ENCODE measurements around the gene WWOX. TPM values are rescaled to one million over a fixed set of nuclear protein-coding genes. Genes with fewer than 3 reads are reported as not detected.

Gene WWOX
- total and polyA plus RNA-seq, 2 of the 13 experiments (the other 11 are each of a cell fraction or from before 2014, with no cell fraction given) = 9.1 to 37.4 TPM

GRCh38 chr16:78460428-78460827 is 361.0 kb downstream of the WWOX start (continued):
- no peak for TF ChIP-seq ZNF414 (CRISPR knock-in tag; IDR thresholded peaks at IDR 0.05)
- TF ChIP-seq ZNF766 (CRISPR knock-in tag; IDR thresholded peaks at IDR 0.05; ENCODE audit: borderline replicate concordance) = no peak
- TF ChIP-seq ZMYM2 (CRISPR knock-in tag; IDR thresholded peaks at IDR 0.05) = 0 out of 2 replicates have a peak, but pooled peaks have one; percentile 33
- no peak for TF ChIP-seq ZNF546 (CRISPR knock-in tag; conservative IDR thresholded peaks at IDR 0.05)
- TF ChIP-seq FOXJ3 (CRISPR knock-in tag; IDR thresholded peaks at IDR 0.05; ENCODE audit: borderline replicate concordance) = no peak
- no peak for TF ChIP-seq ZMYM4 (CRISPR knock-in tag; IDR thresholded peaks at IDR 0.05)
- peak; percentile 28; the same call in 1 of the 2 replicates for TF ChIP-seq ZFX (CRISPR knock-in tag; IDR thresholded peaks at IDR 0.05; ENCODE audit: low read depth)
- TF ChIP-seq HNF4A (CRISPR knock-in tag; IDR thresholded peaks at IDR 0.05) = no peak
- TF ChIP-seq, protein P1, sequence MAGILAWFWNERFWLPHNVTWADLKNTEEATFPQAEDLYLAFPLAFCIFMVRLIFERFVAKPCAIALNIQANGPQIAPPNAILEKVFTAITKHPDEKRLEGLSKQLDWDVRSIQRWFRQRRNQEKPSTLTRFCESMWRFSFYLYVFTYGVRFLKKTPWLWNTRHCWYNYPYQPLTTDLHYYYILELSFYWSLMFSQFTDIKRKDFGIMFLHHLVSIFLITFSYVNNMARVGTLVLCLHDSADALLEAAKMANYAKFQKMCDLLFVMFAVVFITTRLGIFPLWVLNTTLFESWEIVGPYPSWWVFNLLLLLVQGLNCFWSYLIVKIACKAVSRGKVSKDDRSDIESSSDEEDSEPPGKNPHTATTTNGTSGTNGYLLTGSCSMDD (CRISPR knock-in tag; IDR thresholded peaks at IDR 0.05) = no peak
- TF ChIP-seq, protein P2, sequence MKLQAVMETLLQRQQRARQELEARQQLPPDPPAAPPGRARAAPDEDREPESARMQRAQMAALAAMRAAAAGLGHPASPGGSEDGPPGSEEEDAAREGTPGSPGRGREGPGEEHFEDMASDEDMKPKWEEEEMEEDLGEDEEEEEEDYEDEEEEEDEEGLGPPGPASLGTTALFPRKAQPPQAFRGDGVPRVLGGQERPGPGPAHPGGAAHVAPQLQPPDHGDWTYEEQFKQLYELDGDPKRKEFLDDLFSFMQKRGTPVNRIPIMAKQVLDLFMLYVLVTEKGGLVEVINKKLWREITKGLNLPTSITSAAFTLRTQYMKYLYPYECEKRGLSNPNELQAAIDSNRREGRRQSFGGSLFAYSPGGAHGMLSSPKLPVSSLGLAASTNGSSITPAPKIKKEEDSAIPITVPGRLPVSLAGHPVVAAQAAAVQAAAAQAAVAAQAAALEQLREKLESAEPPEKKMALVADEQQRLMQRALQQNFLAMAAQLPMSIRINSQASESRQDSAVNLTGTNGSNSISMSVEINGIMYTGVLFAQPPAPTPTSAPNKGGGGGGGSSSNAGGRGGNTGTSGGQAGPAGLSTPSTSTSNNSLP (IDR thresholded peaks at IDR 0.05; ENCODE audit: low read depth, low read length) = no peak
- no peak for TF ChIP-seq POLR2A (IDR thresholded peaks at IDR 0.05; ENCODE audit: insufficient read depth in 1 of 2, low read depth in 2 of 2, low read length in 2 of 2)
- no peak for TF ChIP-seq ZNF589 (CRISPR knock-in tag; conservative IDR thresholded peaks at IDR 0.05)
- TF ChIP-seq LRRFIP1 (CRISPR knock-in tag; conservative IDR thresholded peaks at IDR 0.05) = no peak
- no peak for TF ChIP-seq ZNF407 (CRISPR knock-in tag; IDR thresholded peaks at IDR 0.05; ENCODE audit: not compliant biosample characterization)
- TF ChIP-seq KMT2B (CRISPR knock-in tag; IDR thresholded peaks at IDR 0.05) = no peak
